ENCODE measurements around the gene FAM186B. TPM values are rescaled to one million over a fixed set of nuclear protein-coding genes. Genes with fewer than 3 reads are reported as not detected.
"Not testable (repeated sequence)": the region's sequence is repeated elsewhere in the genome, so short reads cannot be mapped to it uniquely, and the experiment has no call there.

FAM186B gene
- total RNA-seq, 1 experiment from 2014 or later: 0.42 TPM

- TF ChIP-seq REST (IDR thresholded peaks at IDR 0.05; ENCODE audit: low read depth) (no peak), POLR2AphosphoS5 (IDR thresholded peaks at IDR 0.05; ENCODE audit: low read depth, low read length) (no peak)
Measured at GRCh38 chr12:49612210-49612609, 6.8 kb upstream of the FAM186B start (continued).

- H3K79me2 ChIP-seq (ENCODE audit: insufficient read depth, low read length); H3K9me2 ChIP-seq (ENCODE audit: insufficient read depth); H2AFZ ChIP-seq (ENCODE audit: low read depth, low read length, poor library complexity, severe bottlenecking); DNase-seq (ENCODE audit: low read depth, low spot score); H3K36me3 ChIP-seq (ENCODE audit: control insufficient read depth in 1 of 2, insufficient read depth in 2 of 2, low read length in 2 of 2); H3K27me3 ChIP-seq (ENCODE audit: insufficient read depth, low read length); H3K4me3 ChIP-seq (replicated peaks in 1 of 2; ENCODE audit: low read depth in 1 of 2, low read length in 2 of 2); H3K4me1 ChIP-seq (ENCODE audit: control insufficient read depth in 1 of 2, insufficient read depth in 2 of 2, low read length in 2 of 2); intact Hi-C loops (cut with micrococcal nuclease); RAD21 ChIA-PET (ENCODE audit: low non-redundant PET in 1 of 2, low total read pairs in 2 of 2, uncharacterized antibody in 2 of 2, unreplicated experiment in 2 of 2); H3K9ac ChIP-seq (ENCODE audit: low read length); H3K27ac ChIP-seq (ENCODE audit: low read depth, low read length); H3K9me3 ChIP-seq (ENCODE audit: control insufficient read depth in 1 of 2, insufficient read depth in 1 of 2, low read depth in 1 of 2, low read length in 2 of 2); ATAC-seq; H3K4me2 ChIP-seq (ENCODE audit: low read length); POLR2A ChIA-PET; BruUV-seq (replicated peaks); H4K20me1 ChIP-seq (ENCODE audit: insufficient read depth): not testable (repeated sequence)
- CTCF ChIA-PET: interaction anchor here (0.9 to 2.2 kb wide), 2 partner anchors 10 to 253 kb away, joined by 4 to 7 read pairs; no protein-coding TSS in a partner anchor
Measured at GRCh38 chr12:49610785-49611184, 5.3 kb upstream of the FAM186B start.

GRCh38 chr12:49609875-49610154, 4.4 kb upstream of the FAM186B start:
- Histone ChIP-seq H3K4me1 (ENCODE audit: control insufficient read depth in 1 of 2, insufficient read depth in 2 of 2, low read length in 2 of 2) (no peaks in the 10 kb centered on the region), H3K79me2 (ENCODE audit: insufficient read depth, low read length) (no peaks in the 10 kb centered on the region), H3K9me2 (ENCODE audit: insufficient read depth) (no peaks in the 10 kb centered on the region), H3K27ac (ENCODE audit: low read depth, low read length) (no peak overlapping the region), H3K27me3 (ENCODE audit: insufficient read depth, low read length) (no peaks in the 10 kb centered on the region), H3K9ac (ENCODE audit: low read length) (no peak overlapping the region), H3K4me3 (replicated peaks in 1 of 2; ENCODE audit: low read depth in 1 of 2, low read length in 2 of 2) (no peak overlapping the region), H3K9me3 (ENCODE audit: control insufficient read depth in 1 of 2, insufficient read depth in 1 of 2, low read depth in 1 of 2, low read length in 2 of 2) (peaks cover 0 to 4% of the 10 kb centered on the region in 2 experiments; a peak in 1 of 4 replicates), H3K36me3 (ENCODE audit: control insufficient read depth in 1 of 2, insufficient read depth in 2 of 2, low read length in 2 of 2) (no peaks in the 10 kb centered on the region), H4K20me1 (ENCODE audit: insufficient read depth) (no peaks in the 10 kb centered on the region; the same call in 1 of the 2 replicates), H2AFZ (ENCODE audit: low read depth, low read length, poor library complexity, severe bottlenecking) (no peak overlapping the region), H3K4me2 (ENCODE audit: low read length) (no peak overlapping the region)
- POLR2A ChIA-PET: no interaction called here
- TF ChIP-seq CTCF (IDR thresholded peaks at IDR 0.05 in 2 of 3, conservative IDR thresholded peaks at IDR 0.05 in 1 of 3; ENCODE audit: borderline replicate concordance in 1 of 3, insufficient read depth in 1 of 3, low read depth in 2 of 3, low read length in 2 of 3): peak; percentile 19 to 24 (median 22); a peak in 1 of 6 replicates
- no peak for TF ChIP-seq ZNF274 (IDR thresholded peaks at IDR 0.05; ENCODE audit: low read depth, low read length)
- TF ChIP-seq EGR1 (IDR thresholded peaks at IDR 0.05; ENCODE audit: low read depth): no peak
- no peak for TF ChIP-seq SP1 (IDR thresholded peaks at IDR 0.05; ENCODE audit: low read depth)
- no peak for TF ChIP-seq REST (IDR thresholded peaks at IDR 0.05; ENCODE audit: low read depth)
- ATAC-seq: peak; percentile 90
- intact Hi-C loops (cut with micrococcal nuclease): no loop called here
- RAD21 ChIA-PET (ENCODE audit: low non-redundant PET in 1 of 2, low total read pairs in 2 of 2, uncharacterized antibody in 2 of 2, unreplicated experiment in 2 of 2): no interaction called here
- CTCF ChIA-PET: interaction anchor here (1.1 to 2.2 kb wide), 2 partner anchors 13 to 252 kb away, joined by 3 to 7 read pairs; partner anchors contain the start of gene PRPF40B
- BruUV-seq (replicated peaks): no TSS peak
- DNase-seq (ENCODE audit: low read depth, low spot score): no peak
